ENCODE results near the gene PLEKHJ1. TPM values are rescaled to one million over a fixed set of nuclear protein-coding genes. Genes with fewer than 3 reads are reported as not detected.

PLEKHJ1 gene
- total and polyA plus RNA-seq, 2 of the 8 experiments (the other 6 are each of a cell fraction or from before 2014, with no cell fraction given): 135 to 187 TPM

- Histone ChIP-seq H4K8ac (ENCODE audit: extremely low read depth, insufficient read depth, low read length) (no peak overlapping the region; the same call in 1 of the 2 replicates), H3K4ac (replicated peaks; ENCODE audit: insufficient read length, low read depth, low read length) (no peak overlapping the region), H4K91ac (replicated peaks; ENCODE audit: insufficient read length, low read length) (no peak overlapping the region), H3K36me3 (ENCODE audit: control insufficient read depth in 2 of 4, insufficient read depth in 4 of 4, low read length in 3 of 4) (peaks cover 0 to 55% (median 16%) of the 10 kb centered on the region in 4 experiments), H2BK20ac (ENCODE audit: low read length) (no peak overlapping the region), H2BK15ac (ENCODE audit: low read length) (no peak overlapping the region), H2BK12ac (ENCODE audit: low read depth, low read length) (no peak overlapping the region), H3K4me1 (replicated peaks in 1 of 4; ENCODE audit: control insufficient read depth in 3 of 4, insufficient read depth in 4 of 4, low read length in 3 of 4) (no peaks in the 10 kb centered on the region), H3K14ac (ENCODE audit: insufficient read length) (no peak overlapping the region), H3K79me2 (ENCODE audit: control insufficient read depth in 1 of 2, insufficient read depth in 2 of 2, low read length in 2 of 2) (no peaks in the 10 kb centered on the region), H2AFZ (ENCODE audit: low read length) (no peak overlapping the region), H3K4me3 (ENCODE audit: extremely low read depth in 1 of 4, insufficient read depth in 2 of 4, low read depth in 3 of 4, low read length in 4 of 4) (no peak overlapping the region), H3K23ac (ENCODE audit: insufficient read length) (no peak overlapping the region), H3K23me2 (ENCODE audit: low read depth, low read length) (no peaks in the 10 kb centered on the region), H3K9me3 (ENCODE audit: insufficient read depth in 2 of 2, low read depth in 1 of 2, low read length in 1 of 2) (no peaks in the 10 kb centered on the region), H2AK5ac (ENCODE audit: low read depth, low read length) (no peak overlapping the region), H3K56ac (replicated peaks; ENCODE audit: insufficient read length, low read depth, low read length) (no peak overlapping the region), H3K9ac (replicated peaks in 1 of 4; ENCODE audit: extremely low read depth in 1 of 4, low read depth in 3 of 4, low read length in 3 of 4) (no peak overlapping the region), H3K18ac (ENCODE audit: extremely low read depth, low read length) (no peak overlapping the region), H3K4me2 (ENCODE audit: insufficient read depth in 1 of 2, low read depth in 2 of 2, low read length in 2 of 2) (no peak overlapping the region), H4K5ac (ENCODE audit: insufficient read length, low read depth, low read length) (no peak overlapping the region), H3K27ac (ENCODE audit: low read depth, low read length) (no peak overlapping the region), H3K27me3 (replicated peaks in 1 of 4; ENCODE audit: control insufficient read depth in 3 of 4, extremely low read depth in 1 of 4, insufficient read depth in 3 of 4, low read length in 3 of 4) (no peaks in the 10 kb centered on the region), H2BK120ac (replicated peaks; ENCODE audit: low read depth, low read length) (no peak overlapping the region), H2BK5ac (ENCODE audit: low read depth, low read length) (no peak overlapping the region; the same call in 1 of the 2 replicates), H4K20me1 (replicated peaks in 1 of 2; ENCODE audit: control insufficient read depth in 1 of 2, insufficient read depth in 2 of 2, low read length in 2 of 2) (peaks cover 0 to 12% of the 10 kb centered on the region in 2 experiments), H3K79me1 (ENCODE audit: low read depth, low read length) (no peaks in the 10 kb centered on the region)
- 94% methylated on average over 45 of the region's 59 CpGs; no CpG with 5 or more reads in 1 of the 2 experiments for WGBS, 2 experiments (ENCODE audit: extremely low coverage in 1 of 2, insufficient coverage in 1 of 2, insufficient read length in 1 of 2, insufficient replicate concordance in 2 of 2, low coverage in 1 of 2, low lambda C conversion rate in 2 of 2, missing lambda C conversion rate in 1 of 2)
- POLR2A ChIA-PET (ENCODE audit: partially characterized antibody): interaction anchor here (0.6 to 6.3 kb wide), 4 partner anchors 9 to 31 kb away, joined by 3 to 61 read pairs (median 5); partner anchors contain the start of genes AMH and PLEKHJ1
- CTCF ChIA-PET (ENCODE audit: partially characterized antibody): interaction anchor here (0.6 to 2.0 kb wide), 6 partner anchors 10 to 74 kb away, joined by 3 to 7 read pairs (median 4); partner anchors contain the start of gene PLEKHJ1
- TF ChIP-seq MAX (IDR thresholded peaks at IDR 0.05) (no peak), SRF (IDR thresholded peaks at IDR 0.05; ENCODE audit: low read depth, low read length) (no peak), BACH1 (IDR thresholded peaks at IDR 0.05; ENCODE audit: low read length) (no peak), FOSL1 (IDR thresholded peaks at IDR 0.05; ENCODE audit: insufficient read depth, low read depth, low read length) (no peak), RBBP5 (IDR thresholded peaks at IDR 0.05; ENCODE audit: borderline replicate concordance, low read depth, low read length) (no peak), KDM1A (IDR thresholded peaks at IDR 0.05; ENCODE audit: borderline replicate concordance, low read length) (no peak), JUND (IDR thresholded peaks at IDR 0.05; ENCODE audit: low read length) (no peak), EGR1 (IDR thresholded peaks at IDR 0.05; ENCODE audit: borderline replicate concordance, low read depth, low read length) (no peak), BCL11A (IDR thresholded peaks at IDR 0.05; ENCODE audit: low read depth in 2 of 2, low read length in 2 of 2) (no peak)
- FAIRE-seq (no peak), DNase-seq (ENCODE audit: low read depth in 1 of 2, low spot score in 2 of 2) (no peak)
These were observed 9.9 kb downstream of the PLEKHJ1 start for GRCh38 chr19:2226051-2226839.
